SU-DHL-6 (cell line): Measurements from ENCODE around the gene MEX3A.
"Not testable (repeated sequence)": the region's sequence is repeated elsewhere in the genome, so short reads cannot be mapped to it uniquely, and the experiment has no call there.

Source experiments
- H2AFZ ChIP-seq: fragments of 200-600 bp; sonication (generic); 2 replicates; pipeline ENCODE4 v1.6.1; 2014; ENCODE audit warnings: low read depth, mild to moderate bottlenecking, moderate library complexity, mixed read lengths, antibody characterized with exemption, low read length; ENCODE audit not compliant: severe bottlenecking
- H3F3A ChIP-seq: fragments of 200-600 bp; shearing (Covaris generic); 2 replicates; pipeline ENCODE4 v1.6.0; 2016; ENCODE audit warnings: antibody characterized with exemption, mild to moderate bottlenecking; ENCODE audit not compliant: insufficient read depth
- H3K27ac ChIP-seq: fragments of 200-600 bp; sonication (generic); 2 replicates; pipeline ENCODE4 v1.5.1; 2016; ENCODE audit warnings: low read depth, mild to moderate bottlenecking, low read length, moderate library complexity, mixed read lengths
- H3K27me3 ChIP-seq: fragments of 200-600 bp; sonication (generic), shearing (Covaris generic); 2 replicates; pipeline ENCODE4 v1.6.0; 2014; ENCODE audit warnings: mild to moderate bottlenecking, low read length
- H3K36me3 ChIP-seq: fragments of 200-600 bp; sonication (generic); 2 replicates; pipeline ENCODE4 v1.6.1; 2014; ENCODE audit warnings: mild to moderate bottlenecking, low read length, mixed read lengths
- H3K4me2 ChIP-seq: fragments of 300-600, 200-600 bp; shearing (Covaris generic), sonication (generic); 2 replicates; pipeline ENCODE4 v1.6.0; 2014; ENCODE audit warnings: low read length, low read depth, mild to moderate bottlenecking; ENCODE audit not compliant: poor library complexity, severe bottlenecking
- H3K4me3 ChIP-seq: fragments of 200-600 bp; sonication (generic); 2 replicates; pipeline ENCODE4 v1.5.1; 2014; ENCODE audit warnings: antibody characterized with exemption, low read length, mild to moderate bottlenecking, mixed read lengths; ENCODE audit not compliant: insufficient read depth, poor library complexity, severe bottlenecking
- H3K79me2 ChIP-seq: fragments of 200-600 bp; sonication (generic); 2 replicates; pipeline ENCODE4 v1.6.1; 2014; ENCODE audit warnings: mild to moderate bottlenecking, low read length, moderate library complexity; ENCODE audit not compliant: insufficient read depth
- H3K9ac ChIP-seq: fragments of 200-600 bp; sonication (generic); 2 replicates; pipeline ENCODE4 v1.7.0; 2014; ENCODE audit warnings: mild to moderate bottlenecking, low read length
- H3K9me2 ChIP-seq: fragments of 200-600 bp; sonication (generic); replicated peaks from 2 replicates; pipeline ENCODE4 v1.6.1; 2014; ENCODE audit warnings: low read length; ENCODE audit not compliant: insufficient read depth
- H3K9me3 ChIP-seq: fragments of 200-600 bp; sonication (generic); 2 replicates; pipeline ENCODE4 v1.6.1; 2014; ENCODE audit warnings: low read length, mixed read lengths; ENCODE audit not compliant: insufficient read depth
- H4K20me1 ChIP-seq: fragments of 200-600 bp; sonication (generic); 2 replicates; pipeline ENCODE4 v1.6.1; 2014; ENCODE audit warnings: low read depth, mild to moderate bottlenecking, antibody characterized with exemption, low read length, moderate library complexity, mixed read lengths
- CTCF ChIP-seq: fragments of 200-600 bp; sonication (generic); IDR thresholded peaks from one replicate; pipeline ENCODE4 v1.5.1; 2017; ENCODE audit warnings: antibody characterized with exemption, mild to moderate bottlenecking, low read length, moderate library complexity; ENCODE audit not compliant: insufficient read depth, poor library complexity, severe bottlenecking
- EZH2phosphoT487 ChIP-seq: fragments of 200-600 bp; sonication (generic), shearing (Covaris generic); conservative IDR thresholded peaks from 2 replicates; pipeline ENCODE4 v1.6.1; 2018; ENCODE audit warnings: mild to moderate bottlenecking, antibody characterized with exemption, low read length, moderate library complexity, mixed read lengths

The MEX3A gene

GRCh38 chr1:156126043-156126629 is 43.9 kb upstream of the MEX3A start:
- H3K4me3 ChIP-seq = no peak overlapping the region
- no peaks in the 10 kb centered on the region for H3K9me3 ChIP-seq
- no peak overlapping the region for H3K9ac ChIP-seq
- no peaks in the 10 kb centered on the region for H4K20me1 ChIP-seq
- H3K36me3 ChIP-seq = no peaks in the 10 kb centered on the region
- H3K27me3 ChIP-seq = no peaks in the 10 kb centered on the region
- H3K79me2 ChIP-seq = no peaks in the 10 kb centered on the region
- H3K4me2 ChIP-seq = no peak overlapping the region
- H3K27ac ChIP-seq = no peak overlapping the region
- TF ChIP-seq CTCF = no peak
- no peaks in the 10 kb centered on the region for H3F3A ChIP-seq
- no peak overlapping the region for H2AFZ ChIP-seq
- H3K9me2 ChIP-seq = no peaks in the 10 kb centered on the region

GRCh38 chr1:156125544-156125943 is 43.3 kb upstream of the MEX3A start:
- H4K20me1 ChIP-seq, H3F3A ChIP-seq, H3K4me2 ChIP-seq, H3K79me2 ChIP-seq, H3K4me3 ChIP-seq, H3K9me2 ChIP-seq, H3K9ac ChIP-seq, H3K36me3 ChIP-seq, H3K27ac ChIP-seq, H3K27me3 ChIP-seq, H3K9me3 ChIP-seq, H2AFZ ChIP-seq: not testable (repeated sequence)

GRCh38 chr1:156124557-156125483 is 42.6 kb upstream of the MEX3A start:
- H3K36me3 ChIP-seq = no peaks in the 10 kb centered on the region
- no peak overlapping the region for H3K9ac ChIP-seq
- no peaks in the 10 kb centered on the region for H3K27me3 ChIP-seq
- no peaks in the 10 kb centered on the region for H3K9me2 ChIP-seq
- H3K4me2 ChIP-seq = no peak overlapping the region
- no peak overlapping the region for H3K4me3 ChIP-seq
- no peaks in the 10 kb centered on the region for H3F3A ChIP-seq
- no peak for TF ChIP-seq EZH2phosphoT487
- H3K27ac ChIP-seq = no peak overlapping the region
- no peaks in the 10 kb centered on the region for H3K79me2 ChIP-seq
- no peak overlapping the region for H2AFZ ChIP-seq
- no peaks in the 10 kb centered on the region for H4K20me1 ChIP-seq
- no peaks in the 10 kb centered on the region for H3K9me3 ChIP-seq

- Histone ChIP-seq H3K9me2 (no peaks in the 10 kb centered on the region), H3K9me3 (no peaks in the 10 kb centered on the region), H3K36me3 (no peaks in the 10 kb centered on the region), H2AFZ (no peak overlapping the region), H3K4me2 (no peak overlapping the region), H3F3A (no peaks in the 10 kb centered on the region), H3K9ac (no peak overlapping the region), H3K27me3 (no peaks in the 10 kb centered on the region), H3K27ac (no peak overlapping the region), H3K79me2 (no peaks in the 10 kb centered on the region), H3K4me3 (no peak overlapping the region), H4K20me1 (no peaks in the 10 kb centered on the region)
- TF ChIP-seq CTCF (no peak), EZH2phosphoT487 (no peak)
These were observed 41.3 kb upstream of the MEX3A start for GRCh38 chr1:156123356-156124196.
